ENCODE data around the gene FKBP7. TPM values are rescaled to one million over a fixed set of nuclear protein-coding genes. Genes with fewer than 3 reads are reported as not detected.

Gene FKBP7
- total RNA-seq, 1 donor from 2014 or later, result 2.9 TPM

- Mint-ChIP-seq H3K4me3 (no peak overlapping the region), H3K27ac (no peak overlapping the region), H3K9me3 (no peaks in the 10 kb centered on the region), H3K36me3 (ENCODE audit: low read depth) (peaks cover 29% of the 10 kb centered on the region), H3K27me3 (ENCODE audit: insufficient read depth) (no peaks in the 10 kb centered on the region), H3K4me1 (ENCODE audit: low read depth) (peaks cover 37% of the 10 kb centered on the region)
- intact Hi-C loops (cut with micrococcal nuclease), result loop anchor here (10.0 kb wide), 1 partner anchor 752 kb away; the partner anchor contains the start of gene SESTD1
- DNase-seq (ENCODE audit: low spot score), result no peak
Measured at GRCh38 chr2:178512484-178512883, 34.1 kb upstream of the FKBP7 start.

DNA sequence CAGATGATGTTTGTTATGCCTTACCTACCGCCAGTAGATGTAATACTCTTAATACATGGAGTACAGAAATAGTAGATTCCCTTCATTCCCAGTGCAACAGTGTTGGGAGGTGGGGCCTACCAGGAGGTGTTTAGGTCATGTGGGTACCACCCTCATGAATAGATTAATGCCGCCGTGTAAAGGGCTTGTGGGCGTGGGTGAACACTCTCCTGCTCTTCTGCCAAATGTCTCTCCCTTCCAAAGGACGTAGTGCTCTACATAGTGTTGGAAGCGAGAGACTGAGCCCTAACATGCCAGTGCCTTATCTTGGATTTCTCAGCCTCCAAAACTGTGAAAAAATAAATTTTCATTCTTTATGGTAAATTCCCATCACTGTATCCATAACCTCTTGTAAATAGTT lies 32.0 kb upstream of the FKBP7 start:
- no peaks in the 10 kb centered on the region for H3K9me3 Mint-ChIP-seq
- DNase-seq (ENCODE audit: low spot score), result no peak
- peaks cover 45% of the 10 kb centered on the region for H3K4me1 Mint-ChIP-seq (ENCODE audit: low read depth)
- intact Hi-C loops (cut with micrococcal nuclease), result loop anchor here (10.0 kb wide), 1 partner anchor 754 kb away; the partner anchor contains the start of gene SESTD1
- no peak overlapping the region for H3K27ac Mint-ChIP-seq
- no peaks in the 10 kb centered on the region for H3K27me3 Mint-ChIP-seq (ENCODE audit: insufficient read depth)
- H3K36me3 Mint-ChIP-seq (ENCODE audit: low read depth), result peaks cover 29% of the 10 kb centered on the region
- H3K4me3 Mint-ChIP-seq, result no peak overlapping the region

GRCh38 chr2:178508646-178509045 lies 30.2 kb upstream of the FKBP7 start:
- H3K4me1 Mint-ChIP-seq (ENCODE audit: low read depth), result peaks cover 30% of the 10 kb centered on the region
- no peaks in the 10 kb centered on the region for H3K9me3 Mint-ChIP-seq
- no peaks in the 10 kb centered on the region for H3K27me3 Mint-ChIP-seq (ENCODE audit: insufficient read depth)
- no peak overlapping the region for H3K4me3 Mint-ChIP-seq
- DNase-seq (ENCODE audit: low spot score), result no peak
- intact Hi-C loops (cut with micrococcal nuclease), result no loop called here
- peaks cover 22% of the 10 kb centered on the region for H3K36me3 Mint-ChIP-seq (ENCODE audit: low read depth)
- H3K27ac Mint-ChIP-seq, result no peak overlapping the region

DNA sequence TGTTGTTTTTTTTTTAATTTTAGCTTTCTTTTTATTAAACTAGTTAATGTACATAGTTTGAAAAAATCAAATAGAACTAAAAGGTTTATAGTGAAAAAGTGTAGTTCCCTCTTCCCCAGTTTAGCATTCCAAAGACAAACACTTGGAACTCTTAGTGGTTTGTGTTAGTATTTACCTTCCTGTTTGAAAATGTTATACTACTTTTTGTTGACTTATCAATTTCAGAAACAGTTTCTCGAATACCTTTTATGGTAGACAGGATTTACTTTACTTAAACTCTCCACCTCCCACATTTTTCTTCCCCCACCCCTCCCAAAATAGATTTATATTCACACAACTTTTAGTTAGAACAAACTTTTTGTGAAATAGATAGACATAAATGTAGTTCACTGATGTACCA lies 28.5 kb upstream of the FKBP7 start:
- Mint-ChIP-seq H3K27ac (no peak overlapping the region), H3K4me1 (ENCODE audit: low read depth) (peaks cover 18% of the 10 kb centered on the region), H3K9me3 (no peaks in the 10 kb centered on the region), H3K4me3 (no peak overlapping the region), H3K36me3 (ENCODE audit: low read depth) (peaks cover 20% of the 10 kb centered on the region), H3K27me3 (ENCODE audit: insufficient read depth) (no peaks in the 10 kb centered on the region)
- intact Hi-C loops (cut with micrococcal nuclease), result no loop called here
- no peak for DNase-seq (ENCODE audit: low spot score)

DNA sequence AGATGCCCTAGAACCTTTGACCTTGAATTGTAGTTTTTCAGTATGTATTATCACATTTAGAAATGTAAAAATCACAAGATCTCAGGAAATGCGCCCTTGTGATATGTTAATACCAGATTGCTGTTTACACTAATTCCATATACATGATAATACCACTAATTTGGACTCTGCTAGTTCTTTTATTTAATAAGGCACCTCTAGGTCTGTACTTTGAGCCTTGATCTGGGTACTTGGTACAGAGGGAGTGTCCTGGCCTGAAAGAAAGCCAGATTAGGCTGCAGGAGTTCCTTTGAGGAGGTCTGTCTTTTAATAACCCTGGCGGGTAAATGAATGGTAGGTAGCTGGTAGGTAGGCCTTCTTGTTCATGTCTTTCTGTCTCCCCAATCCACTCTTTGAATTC lies 28.1 kb upstream of the FKBP7 start:
- H3K9me3 Mint-ChIP-seq, result no peaks in the 10 kb centered on the region
- H3K4me3 Mint-ChIP-seq, result no peak overlapping the region
- intact Hi-C loops (cut with micrococcal nuclease), result no loop called here
- H3K27ac Mint-ChIP-seq, result no peak overlapping the region
- no peak for DNase-seq (ENCODE audit: low spot score)
- no peaks in the 10 kb centered on the region for H3K27me3 Mint-ChIP-seq (ENCODE audit: insufficient read depth)
- peaks cover 21% of the 10 kb centered on the region for H3K36me3 Mint-ChIP-seq (ENCODE audit: low read depth)
- H3K4me1 Mint-ChIP-seq (ENCODE audit: low read depth), result peaks cover 18% of the 10 kb centered on the region

GRCh38 chr2:178506101-178506500 lies 27.7 kb upstream of the FKBP7 start:
- Mint-ChIP-seq H3K4me1 (ENCODE audit: low read depth) (peaks cover 18% of the 10 kb centered on the region), H3K9me3 (no peaks in the 10 kb centered on the region), H3K4me3 (no peak overlapping the region), H3K27me3 (ENCODE audit: insufficient read depth) (no peaks in the 10 kb centered on the region), H3K27ac (no peak overlapping the region), H3K36me3 (ENCODE audit: low read depth) (peaks cover 21% of the 10 kb centered on the region)
- no peak for DNase-seq (ENCODE audit: low spot score)
- intact Hi-C loops (cut with micrococcal nuclease), result no loop called here

DNA sequence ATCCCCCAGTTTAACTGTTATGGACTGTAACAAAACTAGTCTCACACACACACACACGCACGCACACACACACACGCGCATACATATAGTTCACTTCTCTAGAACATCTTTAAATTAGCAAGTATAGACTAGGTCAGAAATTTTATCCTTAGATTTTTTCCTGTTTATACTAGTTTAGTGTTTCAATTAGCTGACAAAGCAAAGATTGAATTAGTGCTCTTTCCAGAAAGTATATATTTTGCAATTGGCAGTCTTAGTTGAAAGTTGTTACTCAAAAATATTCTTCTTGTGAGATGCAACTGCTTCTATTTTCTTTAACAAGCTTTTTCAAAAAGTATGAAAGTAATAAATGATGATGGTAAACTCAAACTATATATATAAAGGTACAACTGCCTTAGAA lies 24.4 kb upstream of the FKBP7 start:
- Mint-ChIP-seq H3K4me3 (no peak overlapping the region), H3K4me1 (ENCODE audit: low read depth) (peaks cover 10% of the 10 kb centered on the region), H3K27me3 (ENCODE audit: insufficient read depth) (no peaks in the 10 kb centered on the region), H3K27ac (no peak overlapping the region), H3K9me3 (no peaks in the 10 kb centered on the region), H3K36me3 (ENCODE audit: low read depth) (peaks cover 31% of the 10 kb centered on the region)
- intact Hi-C loops (cut with micrococcal nuclease), result no loop called here
- no peak for DNase-seq (ENCODE audit: low spot score)

GRCh38 chr2:178499640-178500039 lies 21.2 kb upstream of the FKBP7 start:
- intact Hi-C loops (cut with micrococcal nuclease), result no loop called here
- Mint-ChIP-seq H3K9me3 (no peaks in the 10 kb centered on the region), H3K4me1 (ENCODE audit: low read depth) (peaks cover 7% of the 10 kb centered on the region)

GRCh38 chr2:178498137-178498536 lies 19.7 kb upstream of the FKBP7 start:
- Mint-ChIP-seq H3K36me3 (ENCODE audit: low read depth) (peaks cover 56% of the 10 kb centered on the region), H3K4me3 (no peak overlapping the region)

More at GRCh38 chr2:178499640-178500039, 21.2 kb upstream of the FKBP7 start:
- DNase-seq (ENCODE audit: low spot score), result no peak
- H3K36me3 Mint-ChIP-seq (ENCODE audit: low read depth), result peaks cover 52% of the 10 kb centered on the region
- H3K4me3 Mint-ChIP-seq, result no peak overlapping the region
- H3K27ac Mint-ChIP-seq, result no peak overlapping the region
- no peaks in the 10 kb centered on the region for H3K27me3 Mint-ChIP-seq (ENCODE audit: insufficient read depth)

GRCh38 chr2:178496049-178496448 lies 17.6 kb upstream of the FKBP7 start:
- no peak for DNase-seq (ENCODE audit: low spot score)
- Mint-ChIP-seq H3K4me1 (ENCODE audit: low read depth) (peaks cover 7% of the 10 kb centered on the region), H3K27me3 (ENCODE audit: insufficient read depth) (no peaks in the 10 kb centered on the region), H3K9me3 (no peaks in the 10 kb centered on the region), H3K27ac (no peak overlapping the region), H3K36me3 (ENCODE audit: low read depth) (peaks cover 59% of the 10 kb centered on the region), H3K4me3 (no peak overlapping the region)
- intact Hi-C loops (cut with micrococcal nuclease), result no loop called here

More at GRCh38 chr2:178498137-178498536, 19.7 kb upstream of the FKBP7 start:
- Mint-ChIP-seq H3K27me3 (ENCODE audit: insufficient read depth) (no peaks in the 10 kb centered on the region), H3K9me3 (no peaks in the 10 kb centered on the region), H3K4me1 (ENCODE audit: low read depth) (peaks cover 7% of the 10 kb centered on the region), H3K27ac (no peak overlapping the region)
- intact Hi-C loops (cut with micrococcal nuclease), result no loop called here
- no peak for DNase-seq (ENCODE audit: low spot score)

DNA sequence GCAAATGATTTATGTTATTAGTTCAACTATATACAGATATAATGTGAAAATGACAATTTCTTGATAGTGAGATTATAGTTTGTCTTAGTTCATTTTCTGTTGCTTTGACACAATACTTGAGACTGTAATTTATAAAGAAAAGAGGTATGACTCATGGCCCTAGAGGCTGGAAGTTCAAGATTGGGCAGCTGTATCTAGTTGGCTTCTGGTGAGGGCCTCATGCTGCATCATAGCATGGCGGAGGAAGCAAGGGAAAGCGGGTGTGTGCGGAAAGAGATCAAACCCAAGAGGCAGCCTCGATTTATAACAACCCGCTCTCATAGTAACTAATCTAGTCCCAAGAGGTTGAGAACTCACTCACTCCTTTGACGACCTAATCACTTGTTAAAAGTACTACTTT lies 13.2 kb upstream of the FKBP7 start:
- intact Hi-C loops (cut with micrococcal nuclease), result no loop called here
- Mint-ChIP-seq H3K27ac (no peak overlapping the region), H3K27me3 (ENCODE audit: insufficient read depth) (no peaks in the 10 kb centered on the region), H3K9me3 (no peaks in the 10 kb centered on the region), H3K4me3 (no peak overlapping the region), H3K36me3 (ENCODE audit: low read depth) (peaks cover 63% of the 10 kb centered on the region), H3K4me1 (ENCODE audit: low read depth) (peaks cover 11% of the 10 kb centered on the region)
- no peak for DNase-seq (ENCODE audit: low spot score)

GRCh38 chr2:178485356-178485755 lies 7.0 kb upstream of the FKBP7 start:
- Mint-ChIP-seq H3K4me1 (ENCODE audit: low read depth) (peaks cover 38% of the 10 kb centered on the region), H3K9me3 (no peaks in the 10 kb centered on the region), H3K4me3 (no peak overlapping the region), H3K27ac (no peak overlapping the region), H3K27me3 (ENCODE audit: insufficient read depth) (no peaks in the 10 kb centered on the region), H3K36me3 (ENCODE audit: low read depth) (peaks cover 32% of the 10 kb centered on the region)
- intact Hi-C loops (cut with micrococcal nuclease), result no loop called here
- DNase-seq (ENCODE audit: low spot score), result no peak

DNA sequence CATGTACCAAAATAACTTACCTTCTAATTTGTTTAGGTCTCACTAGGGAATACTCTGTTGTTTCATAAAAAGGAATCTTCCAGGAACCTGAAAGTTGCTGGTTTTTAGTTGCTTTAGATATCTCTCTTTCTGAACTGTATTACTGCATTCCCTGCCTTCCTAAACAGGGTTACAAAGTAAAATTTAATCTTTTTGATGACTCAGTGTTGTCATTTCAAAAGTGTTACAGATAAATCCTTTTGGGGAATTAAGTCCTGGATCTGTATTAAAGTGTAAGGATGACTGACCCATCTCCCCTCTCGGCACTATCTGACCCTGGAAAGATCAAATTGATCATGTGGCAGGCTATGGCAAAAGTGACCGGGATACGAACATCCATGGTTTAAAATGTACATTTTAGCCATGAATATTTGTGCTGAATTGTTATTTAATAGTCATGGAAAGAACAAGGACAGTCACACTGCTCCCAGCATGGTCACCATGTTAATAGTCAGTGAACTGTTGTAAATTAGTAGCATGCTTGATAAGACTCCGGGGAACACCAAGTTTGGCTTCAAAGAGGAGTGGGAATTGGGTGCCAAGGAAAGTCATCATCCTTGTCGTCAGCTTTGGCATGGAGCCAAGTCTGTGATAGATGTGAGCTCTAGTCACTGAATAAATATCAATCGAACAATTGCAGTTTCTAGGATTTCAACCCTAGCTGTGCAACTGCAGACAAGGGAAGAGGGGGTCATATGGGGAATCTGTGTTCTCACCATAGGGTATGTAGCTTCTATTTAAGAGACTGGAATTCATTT lies 6.0 kb upstream of the FKBP7 start:
- H3K9me3 Mint-ChIP-seq, result no peaks in the 10 kb centered on the region
- H3K27me3 Mint-ChIP-seq (ENCODE audit: insufficient read depth), result no peaks in the 10 kb centered on the region
- H3K4me3 Mint-ChIP-seq, result no peak overlapping the region
- DNase-seq (ENCODE audit: low spot score), result no peak
- intact Hi-C loops (cut with micrococcal nuclease), result no loop called here
- H3K4me1 Mint-ChIP-seq (ENCODE audit: low read depth), result peaks cover 43% of the 10 kb centered on the region
- peaks cover 25% of the 10 kb centered on the region for H3K36me3 Mint-ChIP-seq (ENCODE audit: low read depth)
- no peak overlapping the region for H3K27ac Mint-ChIP-seq
